GM21360 (cell line): ENCODE data around the gene SLC39A11.

Experiments
- ATAC-seq: cut with Tn5 transposase; IDR thresholded peaks from one replicate; pipeline ENCODE4 v1.9.1; 2021; ENCODE audit warnings: mild to moderate bottlenecking, moderate library complexity; ENCODE audit not compliant: unreplicated experiment

SLC39A11 gene

DNA sequence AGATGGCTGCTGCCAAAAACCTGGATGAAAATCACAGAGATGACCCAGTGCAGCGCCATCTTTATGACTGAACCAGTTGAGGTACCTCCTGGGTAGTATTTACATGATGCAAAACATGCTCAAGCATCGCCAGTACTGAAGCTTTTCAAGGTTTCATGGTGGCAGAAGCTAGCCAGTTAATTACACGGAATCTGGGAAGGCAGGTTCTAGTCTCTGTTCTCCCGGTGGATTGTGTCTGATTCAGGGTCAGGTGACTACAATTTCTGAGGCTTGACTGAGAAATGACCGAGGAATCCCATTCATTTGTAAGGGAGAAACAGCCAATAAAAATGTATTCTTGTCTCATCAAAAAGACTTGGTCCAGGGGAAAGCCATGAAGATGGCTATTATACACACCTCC is 209.1 kb downstream of the SLC39A11 start:
- ATAC-seq = no peak

GRCh38 chr17:72882426-72882825 is 210.1 kb downstream of the SLC39A11 start:
- no peak for ATAC-seq

GRCh38 chr17:72879877-72880276 is 212.6 kb downstream of the SLC39A11 start:
- ATAC-seq = no peak

GRCh38 chr17:72878975-72879660 is 213.4 kb downstream of the SLC39A11 start:
- no peak for ATAC-seq

DNA sequence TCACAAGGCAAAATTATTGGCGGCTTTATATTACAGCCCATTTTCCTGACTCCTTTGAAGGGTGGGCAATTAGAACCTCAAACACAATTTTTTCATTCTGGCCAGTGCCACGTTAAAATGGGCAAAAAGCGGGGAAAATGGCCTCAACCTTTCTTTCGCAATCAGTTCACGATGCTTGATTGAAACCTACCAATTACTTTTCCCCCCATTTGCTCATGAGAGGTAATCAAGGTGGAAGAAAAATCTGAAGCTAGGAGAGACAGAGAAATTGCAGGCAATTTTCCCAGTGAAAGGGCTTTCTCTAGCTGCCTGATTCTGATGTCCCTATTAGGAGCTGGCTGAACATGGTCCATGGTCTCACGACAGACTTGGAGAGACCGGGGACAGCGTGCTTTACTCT is 215.1 kb downstream of the SLC39A11 start:
- ATAC-seq = no peak

DNA sequence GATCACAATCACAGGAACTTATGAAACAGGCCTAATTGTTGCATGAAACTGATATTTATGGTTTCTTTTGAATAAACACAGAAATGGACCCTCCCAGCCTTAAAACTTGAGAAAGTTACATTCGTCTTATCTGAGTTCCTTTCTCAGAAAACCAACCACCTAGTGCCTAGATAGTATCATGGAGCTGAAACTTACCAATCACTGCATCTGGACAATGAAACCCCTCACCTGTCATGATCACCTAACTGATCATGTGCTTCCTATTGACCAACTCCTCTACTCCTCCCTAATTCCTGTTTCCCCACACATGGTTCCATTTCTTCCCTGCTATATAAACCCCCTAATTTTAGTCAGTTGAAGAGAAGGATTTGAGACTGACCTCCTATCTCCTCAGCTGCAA is 216.1 kb downstream of the SLC39A11 start:
- ATAC-seq = no peak

- no peak for ATAC-seq
Observed at GRCh38 chr17:72875361-72875760, 217.1 kb downstream of the SLC39A11 start.

- no peak for ATAC-seq
Observed at GRCh38 chr17:72872396-72872795, 220.1 kb downstream of the SLC39A11 start.

DNA sequence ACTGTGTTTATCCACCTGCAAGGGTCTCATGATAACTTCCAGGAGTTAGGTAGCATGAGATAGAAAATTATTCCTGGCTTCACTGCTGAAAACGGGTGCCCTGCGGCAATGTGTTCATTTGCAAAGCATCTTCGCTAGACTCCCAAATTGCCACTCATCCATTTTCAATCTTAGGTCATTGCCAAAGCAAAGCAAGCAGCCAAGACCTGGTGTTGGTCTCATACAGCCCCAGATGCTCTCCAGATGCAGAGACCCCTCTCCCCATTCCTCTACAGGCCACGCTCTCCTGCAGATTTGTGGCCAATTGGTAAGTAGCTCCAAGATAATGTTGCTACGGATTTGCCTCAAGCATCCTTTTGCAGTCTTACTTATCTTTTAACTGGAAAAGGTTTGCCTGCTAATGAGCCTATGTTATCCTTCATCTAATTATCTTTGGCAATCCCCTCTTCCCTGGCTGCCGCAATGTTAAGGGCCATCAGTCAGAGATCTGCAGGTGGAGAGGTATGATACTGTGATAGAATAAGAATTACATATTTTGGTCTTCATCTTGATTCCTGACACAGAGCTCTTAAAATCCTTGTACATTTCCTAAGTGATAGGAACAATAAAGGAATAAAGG is 222.0 kb downstream of the SLC39A11 start:
- ATAC-seq = no peak

DNA sequence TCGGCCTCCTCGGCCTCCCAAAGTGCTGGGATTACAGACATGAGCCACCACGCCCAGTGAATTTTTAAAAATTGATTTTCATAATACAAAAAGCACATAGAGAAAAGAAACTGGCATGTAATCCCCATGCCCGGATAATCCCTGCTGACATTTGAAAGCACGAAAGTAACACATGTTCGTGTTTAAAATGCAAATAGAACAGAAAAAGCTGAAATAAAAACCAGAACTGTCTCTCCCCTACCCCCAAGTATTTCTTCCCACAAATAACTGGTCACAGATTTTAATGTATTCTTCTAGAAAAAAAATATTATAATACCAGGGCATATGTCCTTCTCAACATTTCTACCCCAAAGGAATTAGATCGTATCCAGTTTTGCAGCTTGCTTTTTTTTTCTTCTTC is 222.9 kb downstream of the SLC39A11 start:
- no peak for ATAC-seq

DNA sequence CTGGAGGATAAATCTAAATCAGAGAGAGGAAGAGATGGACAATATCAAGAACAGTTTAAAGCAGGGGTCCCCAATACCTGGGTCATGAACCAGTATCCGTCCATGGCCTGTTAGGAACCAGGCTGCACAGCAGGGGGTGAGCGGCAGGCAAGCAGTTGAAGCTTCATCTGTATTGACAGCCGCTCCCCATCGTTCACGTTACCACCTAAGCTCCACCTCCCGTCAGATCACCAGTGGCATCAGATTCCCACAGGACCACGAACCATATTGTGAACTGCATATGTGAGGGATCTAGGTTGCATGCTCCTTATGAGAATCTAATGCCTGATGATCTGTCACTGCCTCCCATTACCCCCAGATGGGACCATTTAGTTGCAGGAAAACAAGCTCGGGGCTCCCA is 226.5 kb downstream of the SLC39A11 start:
- ATAC-seq = no peak

- ATAC-seq = no peak
Observed at GRCh38 chr17:72863526-72864211, 228.8 kb downstream of the SLC39A11 start.

- no peak for ATAC-seq
Observed at GRCh38 chr17:72862276-72862999, 230.1 kb downstream of the SLC39A11 start.

DNA sequence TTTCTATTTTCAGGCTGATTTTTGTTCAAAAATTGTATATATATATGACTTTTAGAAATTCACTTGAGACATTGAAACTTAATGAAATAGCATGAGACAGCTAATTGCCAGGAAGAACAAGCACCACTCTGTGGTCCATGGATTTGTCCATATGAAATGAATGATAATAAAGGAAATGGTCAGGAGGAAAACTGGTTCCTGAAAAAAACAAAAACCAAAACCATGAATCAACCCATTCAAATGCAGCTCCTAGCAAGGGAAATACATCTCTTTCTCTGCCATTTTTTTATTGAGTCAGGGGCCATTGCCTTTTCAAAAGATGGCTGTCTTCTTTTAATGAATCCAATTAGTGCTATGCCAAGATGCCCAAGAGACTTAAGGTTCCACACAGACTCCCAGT is 230.7 kb downstream of the SLC39A11 start:
- no peak for ATAC-seq

- no peak for ATAC-seq
Observed at GRCh38 chr17:72860778-72861177, 231.7 kb downstream of the SLC39A11 start.

- ATAC-seq = no peak
Observed at GRCh38 chr17:72858826-72859495, 233.5 kb downstream of the SLC39A11 start.

DNA sequence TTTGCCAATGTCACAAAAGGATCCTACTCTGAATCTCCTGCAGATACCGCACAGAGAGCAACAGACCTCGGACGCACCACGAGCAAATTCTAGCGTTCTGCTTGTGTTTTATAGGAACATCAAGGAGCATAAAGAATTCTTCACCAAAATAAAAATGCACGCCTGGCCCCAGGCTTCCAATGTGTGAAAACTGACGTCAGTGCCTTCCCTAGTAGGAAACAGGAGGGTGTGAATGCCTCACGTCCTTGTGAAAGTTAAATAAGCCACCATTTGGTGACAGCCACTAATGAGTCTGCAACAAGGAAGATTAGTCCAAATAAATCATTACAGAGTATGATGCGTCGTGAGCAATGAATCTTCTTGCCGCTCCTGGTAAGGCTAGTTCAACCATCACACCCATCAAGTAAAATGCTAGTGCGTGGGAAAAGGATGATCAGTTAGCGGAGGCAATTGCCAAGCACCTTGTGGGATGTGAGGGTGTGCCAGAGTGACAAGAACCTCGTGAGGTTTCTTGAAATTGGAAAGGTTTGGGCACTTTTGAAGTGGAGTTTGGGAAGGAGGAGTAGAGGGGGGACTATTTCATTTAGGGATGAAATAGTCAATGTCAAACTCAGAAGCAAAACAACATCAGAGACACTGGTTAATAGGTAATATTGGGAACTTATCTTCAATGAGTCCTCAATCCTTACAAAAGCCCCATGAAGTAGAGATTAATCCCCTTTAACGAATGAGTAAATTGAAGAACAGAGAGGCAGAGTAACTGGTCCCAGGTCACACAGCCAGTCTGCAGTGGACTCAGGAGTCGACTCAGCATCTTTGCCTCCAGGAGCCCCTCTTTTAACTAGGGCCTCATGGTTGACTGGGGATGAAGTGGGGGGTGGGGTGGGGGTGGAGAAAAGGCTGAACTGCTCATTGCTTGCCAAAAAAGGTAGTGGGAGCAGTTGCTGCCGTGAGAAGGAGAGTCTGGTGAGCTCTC is 238.8 kb downstream of the SLC39A11 start:
- ATAC-seq = no peak

DNA sequence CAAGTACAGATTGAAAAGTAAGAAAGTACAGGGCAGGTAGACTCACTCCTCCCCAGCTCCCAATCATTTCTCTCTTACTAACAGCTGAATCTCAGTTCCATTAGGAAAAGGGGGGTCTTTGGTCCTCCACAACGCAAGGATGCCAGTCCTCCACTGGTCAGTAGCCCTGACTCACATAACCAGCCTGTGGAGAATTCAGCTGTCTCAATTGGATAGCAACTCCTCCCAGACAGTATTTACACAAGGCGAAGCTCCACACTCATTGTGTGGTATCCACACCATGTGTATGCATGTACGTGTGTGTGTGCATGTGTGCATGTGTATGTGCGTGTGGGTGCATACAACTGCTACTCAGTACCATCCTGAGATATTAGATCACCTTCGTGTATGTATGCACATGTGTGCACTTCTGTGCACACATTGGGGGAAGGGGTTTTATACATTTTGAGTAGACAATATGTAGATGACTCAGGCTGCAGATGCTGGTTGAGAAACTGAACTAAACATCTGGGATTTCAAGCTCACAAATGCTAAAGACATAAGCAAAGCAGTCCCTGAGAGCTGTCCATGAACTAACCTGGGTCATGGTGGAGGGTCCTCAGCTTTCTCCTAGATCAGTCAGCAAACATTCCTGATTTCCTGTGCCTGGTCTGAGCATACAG is 240.1 kb downstream of the SLC39A11 start:
- ATAC-seq = no peak

GRCh38 chr17:72850410-72851118 is 241.9 kb downstream of the SLC39A11 start:
- no peak for ATAC-seq
